HPDE6-E6E7 (cell line): ENCODE results near the gene C1orf226.
"Not testable (repeated sequence)": the region's sequence is repeated elsewhere in the genome, so short reads cannot be mapped to it uniquely, and the experiment has no call there.

ENCODE experiments used
- DNase-seq: peaks from one replicate; pipeline ENCODE4 v3.0.0; 2011; ENCODE audit warnings: missing footprints; ENCODE audit errors: extremely low spot score

The C1orf226 gene, protein sequence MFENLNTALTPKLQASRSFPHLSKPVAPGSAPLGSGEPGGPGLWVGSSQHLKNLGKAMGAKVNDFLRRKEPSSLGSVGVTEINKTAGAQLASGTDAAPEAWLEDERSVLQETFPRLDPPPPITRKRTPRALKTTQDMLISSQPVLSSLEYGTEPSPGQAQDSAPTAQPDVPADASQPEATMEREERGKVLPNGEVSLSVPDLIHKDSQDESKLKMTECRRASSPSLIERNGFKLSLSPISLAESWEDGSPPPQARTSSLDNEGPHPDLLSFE

DNA sequence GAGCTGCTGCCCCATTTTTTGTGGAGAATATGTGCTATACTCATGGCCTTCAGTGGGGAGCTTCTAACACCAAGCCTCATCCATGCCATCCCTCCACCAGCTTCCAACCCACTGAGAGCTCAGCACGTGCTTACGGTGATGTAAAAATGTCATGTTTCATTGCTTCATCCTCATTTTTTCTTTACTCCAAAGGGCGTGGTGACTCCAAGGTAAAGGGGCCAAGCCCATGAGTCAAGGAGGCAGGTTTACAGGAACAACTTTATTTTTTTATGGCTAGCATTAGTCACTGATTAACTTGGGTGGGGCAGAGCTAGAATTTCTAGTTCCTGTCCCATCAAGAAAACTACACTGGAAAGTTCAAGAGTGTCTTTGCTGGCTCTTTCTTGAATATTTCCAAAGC is at the start of gene C1orf226:
Gene C1orf226, plus strand, starts transcription at position 346 of the 400 bp plus-strand sequence. CDS start 174 bp downstream, outside the sequence.
- DNase-seq, result peak; percentile 85

DNA sequence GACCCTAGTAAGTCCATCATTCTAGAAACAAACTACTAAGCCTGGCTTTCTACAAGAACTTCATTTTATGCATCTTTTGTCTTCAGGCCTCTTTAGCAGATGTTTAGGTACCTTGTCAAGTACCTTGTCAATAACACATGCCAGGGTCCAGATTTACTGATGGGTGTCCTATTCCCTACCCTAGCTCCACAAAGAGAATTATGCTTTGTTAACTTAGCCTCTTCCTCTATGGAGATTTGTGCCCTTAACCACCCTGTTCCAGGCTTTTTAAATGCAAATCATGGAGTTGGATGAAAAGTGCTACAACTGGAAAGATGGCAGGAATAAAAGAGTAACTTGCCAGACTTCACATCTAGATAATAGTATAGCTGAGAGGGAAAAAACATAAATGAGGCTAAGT is 47.5 kb upstream of the C1orf226 start:
- no peak for DNase-seq

DNA sequence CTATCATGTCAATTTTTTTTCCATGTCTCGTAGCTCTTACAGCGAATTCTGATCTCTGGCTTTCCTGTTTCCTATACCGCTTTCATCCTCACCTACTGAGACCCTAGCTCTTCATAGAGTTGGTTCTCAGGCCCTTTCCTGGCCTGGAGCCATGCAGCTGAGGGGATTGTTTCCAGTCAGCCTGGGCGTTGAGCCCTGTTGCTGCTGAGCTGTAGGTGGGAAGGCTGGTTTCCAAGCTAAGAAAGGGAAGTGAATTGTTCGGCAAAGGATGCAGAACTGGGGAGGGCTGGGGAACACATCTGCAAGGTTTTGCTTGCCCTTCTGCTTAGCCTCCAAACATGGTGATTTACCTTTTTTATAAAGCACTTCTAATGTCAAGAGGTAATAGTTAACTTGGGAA is 46.4 kb upstream of the C1orf226 start:
- no peak for DNase-seq

DNA sequence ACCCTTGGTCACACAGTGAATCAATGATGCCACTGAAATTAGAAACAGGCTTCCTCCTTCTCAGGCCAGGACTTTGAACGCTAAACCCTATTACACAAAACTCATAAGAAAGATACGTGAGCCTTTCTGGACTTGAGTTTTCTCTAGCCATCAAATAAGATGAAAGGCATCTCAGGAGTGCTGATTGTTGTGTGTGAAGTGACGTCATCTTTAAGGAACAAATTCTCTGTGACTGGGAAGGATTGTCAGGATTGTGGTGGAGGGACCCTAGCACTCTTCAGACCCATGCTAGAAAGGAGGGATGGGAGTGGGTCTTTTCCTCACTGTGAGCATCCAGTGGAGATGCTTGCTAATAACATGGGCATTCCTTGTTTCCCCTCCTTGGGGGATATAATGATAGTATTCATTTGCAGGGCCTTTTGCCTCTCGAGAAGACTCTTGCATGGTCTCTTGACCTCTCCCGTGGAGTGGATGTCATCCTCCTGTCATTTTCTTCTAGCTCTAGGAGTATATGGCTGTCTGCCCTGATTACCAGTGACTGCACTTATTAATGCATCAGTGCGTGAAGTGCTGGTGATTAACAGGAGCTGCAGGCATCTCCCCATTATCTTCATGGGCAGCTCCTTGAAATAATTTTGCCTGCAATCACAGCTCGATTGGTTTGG is 44.8 kb upstream of the C1orf226 start:
- no peak for DNase-seq

DNA sequence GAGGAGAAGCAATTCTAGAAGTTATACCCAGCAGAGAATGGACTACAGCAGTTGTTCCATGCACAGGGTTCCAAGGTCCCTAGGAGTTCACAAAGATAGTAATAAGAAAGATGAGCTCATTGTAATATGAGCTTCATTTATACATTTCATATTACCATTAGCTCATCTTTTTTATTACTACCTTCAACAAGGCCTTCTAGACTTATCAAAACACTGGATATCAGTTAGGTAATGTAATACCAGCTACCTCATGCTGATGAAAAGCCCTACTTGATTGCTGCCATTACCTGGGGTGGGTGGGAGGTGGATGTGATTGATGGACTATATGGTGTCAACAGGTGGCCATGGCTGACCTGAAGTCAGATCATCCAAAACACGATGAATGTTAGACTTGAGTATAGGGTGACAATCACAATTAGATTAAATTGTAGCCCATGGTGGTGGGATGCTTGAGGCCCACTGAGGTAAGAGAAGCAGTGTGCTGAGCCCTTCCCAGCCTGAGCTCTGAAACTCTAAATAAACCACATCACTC is 39.0 kb upstream of the C1orf226 start:
- DNase-seq, result no peak

DNA sequence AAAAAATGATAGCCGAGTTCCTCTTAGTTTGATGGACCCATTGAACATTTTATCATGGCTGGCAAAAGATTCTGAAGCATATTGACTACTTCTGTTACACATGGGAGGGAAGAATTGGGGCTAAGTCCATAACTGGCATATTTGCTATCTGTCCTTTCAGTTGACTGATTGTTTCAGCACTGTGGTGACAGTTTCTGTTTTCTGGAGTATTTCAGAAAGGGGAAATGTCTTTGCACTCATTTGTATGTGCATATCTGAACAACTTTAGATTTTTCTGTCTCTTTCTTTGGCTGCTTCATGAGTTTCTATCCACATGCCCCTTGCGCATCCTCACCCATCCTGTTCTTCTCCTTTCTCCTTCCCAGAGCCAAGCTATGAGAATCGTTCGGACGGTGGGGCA is 38.1 kb upstream of the C1orf226 start:
- DNase-seq, result no peak

DNA sequence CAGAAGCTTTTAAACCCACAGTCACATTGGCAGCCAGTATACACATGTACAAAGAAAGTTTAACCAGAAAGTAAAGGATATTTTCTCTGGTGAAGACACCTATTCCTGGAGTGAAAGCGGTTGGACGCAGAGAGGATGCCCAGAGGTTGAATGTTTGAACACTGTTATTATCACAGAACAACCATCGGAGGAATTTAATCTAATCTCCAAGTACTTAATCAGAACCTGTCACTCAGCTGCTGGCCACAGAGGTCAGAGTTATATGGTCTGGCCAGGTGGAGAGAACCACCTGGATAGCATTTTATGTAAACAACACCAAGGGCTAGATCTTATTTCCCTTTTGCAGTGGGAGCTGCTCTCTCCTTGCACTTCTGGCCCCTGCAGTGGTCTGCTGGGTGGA is 34.2 kb upstream of the C1orf226 start:
- DNase-seq, result no peak

DNA sequence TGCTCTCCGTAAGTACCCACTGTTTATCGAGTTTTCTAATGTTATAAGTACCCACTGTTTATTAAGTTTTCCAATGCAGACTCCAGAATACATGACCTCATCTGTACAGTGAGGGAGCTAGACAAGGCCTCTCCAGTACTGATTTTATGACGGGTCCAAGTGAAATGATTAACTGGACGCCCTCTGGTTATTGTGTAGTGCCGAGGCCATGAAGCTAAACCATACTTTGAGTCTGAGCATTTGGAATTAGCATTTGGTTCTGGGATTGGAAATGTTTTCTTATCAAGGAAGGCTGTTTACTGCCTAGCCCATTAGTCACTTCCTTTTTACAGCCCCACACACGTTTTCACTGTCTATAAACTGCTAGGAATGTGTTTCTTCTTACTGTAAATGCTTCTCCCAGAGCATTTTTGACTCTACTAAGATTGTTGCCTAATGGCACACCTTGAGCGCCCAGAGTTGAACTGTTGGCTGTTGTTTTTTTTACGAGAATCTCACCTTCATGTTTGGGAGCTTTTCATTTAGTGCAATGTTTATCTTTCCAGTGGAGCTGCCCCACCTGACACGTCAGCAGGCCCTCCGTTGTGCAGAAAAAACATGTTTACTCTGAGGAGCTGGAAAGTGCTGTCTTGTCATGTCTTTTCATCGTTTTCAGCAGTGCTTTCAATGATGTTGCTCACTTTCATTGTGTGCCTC is 31.7 kb upstream of the C1orf226 start:
- peak; percentile 58 for DNase-seq

DNA sequence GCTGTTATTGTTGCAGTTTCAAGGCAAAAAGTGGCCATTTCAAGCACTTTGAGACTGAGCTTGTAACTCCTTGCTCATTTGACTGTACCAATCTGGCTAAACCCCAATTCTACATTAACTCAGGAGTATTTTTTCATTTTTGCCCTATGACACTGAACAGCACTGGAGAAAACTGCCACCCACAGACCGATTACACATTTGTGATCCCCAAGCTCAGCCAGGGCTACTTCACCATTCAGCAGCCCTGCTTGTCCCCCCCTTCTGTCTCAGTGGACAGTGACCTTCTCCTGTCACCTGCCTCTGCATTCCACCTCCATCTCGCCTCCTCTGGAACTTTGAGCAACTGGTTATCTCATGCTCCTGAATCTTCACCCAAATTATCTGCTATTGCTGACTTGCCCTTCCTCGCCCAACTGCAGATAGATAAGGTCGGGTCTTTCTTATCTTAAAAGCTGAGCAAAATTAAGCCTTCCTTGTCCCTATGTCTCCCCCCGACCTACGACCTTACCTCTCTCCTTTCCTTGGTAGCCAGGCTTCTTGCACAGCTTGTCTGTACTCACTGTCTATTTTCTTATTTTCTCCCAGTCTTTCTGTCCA is 30.2 kb upstream of the C1orf226 start:
- DNase-seq, result no peak

DNA sequence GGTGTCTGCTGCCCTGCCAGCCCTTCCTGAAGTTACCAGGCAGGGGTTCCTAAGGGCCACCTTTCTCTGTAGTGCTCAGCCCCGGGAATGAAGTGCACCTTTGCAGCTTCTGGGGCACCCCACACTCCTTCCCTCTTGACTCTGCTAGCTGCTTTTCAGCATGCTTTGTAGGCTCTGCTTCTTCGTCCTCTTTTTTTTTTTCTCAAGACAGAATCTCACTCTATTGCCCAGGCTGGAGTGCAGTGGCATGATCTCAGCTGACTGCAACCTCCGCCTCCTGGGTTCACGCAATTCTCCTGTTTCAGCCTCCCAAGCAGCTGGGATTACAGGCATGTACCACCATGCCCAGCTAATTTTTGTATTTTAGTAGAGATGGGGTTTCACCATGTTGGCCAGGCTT is 29.7 kb upstream of the C1orf226 start:
- DNase-seq, result not testable (repeated sequence)

DNA sequence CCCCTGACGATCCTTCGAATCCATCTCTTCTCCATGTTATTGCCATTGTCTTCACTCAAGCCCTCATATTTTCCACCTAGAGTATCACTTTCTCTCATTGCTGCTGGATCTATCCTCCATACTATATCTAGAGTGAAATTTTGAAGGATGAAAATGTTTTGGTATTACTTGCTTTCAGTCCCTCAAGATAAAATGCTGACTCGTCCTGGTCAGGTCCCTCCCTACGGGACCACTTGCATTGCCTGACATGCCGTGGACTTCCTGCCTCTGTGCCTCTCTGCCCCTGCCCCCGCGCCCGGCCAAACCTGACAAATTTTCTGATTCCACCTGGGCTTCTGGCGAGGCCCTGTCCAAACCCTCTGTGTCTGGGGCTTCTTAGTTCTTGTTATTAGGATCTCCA is 28.4 kb upstream of the C1orf226 start:
- DNase-seq, result no peak

DNA sequence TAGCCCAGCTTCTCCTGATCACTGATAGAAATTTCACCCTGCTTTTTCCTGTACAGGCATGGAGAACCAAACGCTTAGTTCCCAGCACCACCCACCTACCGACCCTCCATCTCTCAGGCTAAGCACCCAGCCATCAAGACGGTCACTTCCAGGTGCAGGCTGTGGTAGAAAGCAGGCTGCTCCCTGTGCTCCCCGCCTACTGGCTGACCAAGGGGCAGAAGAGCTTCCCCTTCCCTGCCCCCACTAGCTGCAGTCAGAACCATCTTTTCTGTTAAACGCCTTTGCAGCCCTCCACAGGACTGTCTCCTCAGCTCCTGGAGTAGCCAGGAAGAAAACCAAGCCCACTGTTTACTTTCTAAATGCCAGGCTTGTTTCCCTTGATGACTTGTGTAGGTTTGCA is 27.8 kb upstream of the C1orf226 start:
- DNase-seq, result no peak

DNA sequence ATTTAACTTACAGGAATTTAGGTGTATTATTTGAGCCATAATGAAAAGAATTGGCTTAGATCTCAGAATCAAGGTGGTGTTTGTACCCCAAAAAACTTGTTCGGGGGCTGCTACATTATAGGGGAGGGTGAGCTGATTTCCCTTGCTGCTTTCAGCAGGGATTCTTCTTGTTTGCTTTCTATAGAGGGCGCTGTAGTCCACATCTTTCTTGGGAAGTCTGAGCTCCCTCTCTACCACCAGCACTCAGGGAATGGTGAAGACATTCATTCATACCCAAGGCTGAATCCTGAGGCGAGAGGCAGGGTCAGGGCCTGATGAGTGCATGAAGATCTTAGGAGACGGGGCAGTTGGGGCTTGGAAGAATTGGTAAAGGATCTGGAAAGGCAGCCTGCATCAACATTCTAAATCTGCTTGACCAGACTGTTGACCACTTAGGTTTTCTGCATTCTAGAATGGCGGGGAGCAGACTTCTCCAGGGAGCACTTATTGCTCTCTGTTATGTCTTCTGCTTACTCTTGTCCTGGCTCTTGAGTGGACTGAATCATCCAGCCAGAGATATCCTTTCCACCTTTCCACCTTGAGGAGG is 23.8 kb upstream of the C1orf226 start:
- peak; percentile 32 for DNase-seq

DNA sequence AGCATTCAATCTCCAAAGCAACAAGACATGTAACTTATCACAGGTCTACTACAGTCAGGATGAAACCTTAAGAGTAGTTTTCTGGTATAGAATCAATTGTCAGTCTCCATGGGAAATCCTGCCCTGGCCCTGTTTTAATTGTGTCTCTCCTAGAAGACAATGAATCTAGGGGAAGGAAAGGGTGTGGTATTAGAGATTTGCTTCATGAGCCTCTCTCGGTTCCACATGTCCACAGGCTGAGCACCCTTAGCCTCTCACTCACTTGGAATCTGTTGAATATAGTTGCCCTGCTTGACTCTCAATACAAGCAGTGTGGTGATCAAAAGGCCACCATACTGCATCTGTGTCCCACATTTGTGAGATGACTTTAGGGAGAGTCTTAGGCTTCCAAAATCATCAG is 22.6 kb upstream of the C1orf226 start:
- no peak for DNase-seq

DNA sequence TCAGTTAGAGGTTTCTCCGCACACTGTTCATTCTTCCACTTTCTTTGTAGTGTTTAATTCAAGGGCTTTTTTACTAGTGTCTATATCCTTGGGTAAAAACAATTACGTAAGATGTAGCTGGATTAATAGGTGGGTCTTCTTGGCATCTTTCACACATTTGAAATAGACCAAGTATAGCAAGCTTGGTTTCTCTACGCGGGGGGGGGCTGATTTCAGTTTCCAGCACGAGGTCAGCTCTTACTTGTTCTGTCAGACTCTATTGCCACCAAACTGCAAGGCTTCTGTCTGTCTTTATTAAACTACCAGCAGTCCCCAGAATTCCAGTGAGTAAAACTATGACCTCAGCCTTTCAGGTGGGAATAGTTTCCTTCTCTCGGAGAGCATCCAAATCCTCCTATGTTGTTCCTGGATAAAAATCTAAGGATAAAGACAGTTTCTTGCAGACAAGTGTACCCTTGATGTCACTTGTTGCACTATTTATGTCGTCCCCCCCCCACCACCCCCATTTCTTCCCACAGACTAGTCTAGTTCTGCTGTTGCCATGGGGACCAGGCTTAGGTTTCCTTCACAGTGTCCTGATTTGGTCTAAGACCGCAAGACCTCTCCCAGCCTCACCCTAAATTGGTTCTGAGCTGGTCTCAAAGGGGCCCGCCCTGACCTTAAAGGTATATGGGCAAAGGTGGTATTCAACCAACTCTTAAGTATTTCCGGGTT is 21.8 kb upstream of the C1orf226 start:
- DNase-seq, result no peak

DNA sequence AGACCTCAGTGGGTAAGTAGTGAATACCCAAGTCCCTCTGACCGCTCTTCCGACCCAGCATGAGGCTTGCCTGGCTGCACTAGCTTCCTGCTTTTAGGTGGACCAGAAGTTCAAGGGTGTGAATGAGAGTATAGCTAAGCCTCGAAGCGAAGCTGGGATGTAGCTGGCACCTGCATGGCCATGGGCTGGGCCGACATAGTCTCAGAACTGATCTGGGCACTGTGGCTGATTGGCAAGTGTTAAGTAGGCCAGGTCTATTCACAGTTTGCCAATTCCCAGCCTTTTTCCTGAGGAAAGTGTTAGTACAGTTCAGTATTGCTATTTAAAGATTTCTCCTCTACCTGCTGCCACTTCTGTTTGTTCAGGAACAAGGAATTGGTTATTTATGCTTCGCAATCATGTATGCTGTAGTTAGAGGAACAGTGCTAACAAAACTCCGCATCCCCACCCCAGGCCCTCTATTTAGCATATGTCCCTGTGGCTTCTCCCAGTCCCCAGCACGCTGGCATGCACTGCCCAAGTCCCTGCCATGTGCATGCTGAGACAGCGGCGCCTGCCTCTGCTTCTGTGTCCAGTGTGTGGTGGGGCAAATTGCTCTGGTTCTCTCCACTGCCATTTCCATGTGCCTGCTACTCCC is 21.2 kb upstream of the C1orf226 start:
- no peak for DNase-seq

DNA sequence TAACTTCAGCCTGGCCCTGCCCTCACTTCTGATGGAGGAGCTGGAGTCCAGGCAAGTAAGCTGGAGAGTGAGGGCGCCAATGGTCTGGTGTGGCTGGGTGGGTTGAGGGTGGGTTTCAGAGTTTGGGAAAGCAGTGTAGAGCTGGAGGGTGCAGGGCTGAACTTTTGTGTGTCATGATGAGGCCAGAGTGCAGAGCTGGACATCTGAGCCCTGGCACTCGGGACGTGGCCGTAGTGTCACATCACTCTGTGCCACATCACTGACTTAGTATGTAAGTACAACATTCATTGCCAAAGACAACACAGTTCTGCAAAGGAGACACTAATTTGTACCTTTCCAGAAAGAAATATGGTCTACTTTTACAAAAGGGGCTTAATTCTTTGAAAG is 20.7 kb upstream of the C1orf226 start:
- no peak for DNase-seq

DNA sequence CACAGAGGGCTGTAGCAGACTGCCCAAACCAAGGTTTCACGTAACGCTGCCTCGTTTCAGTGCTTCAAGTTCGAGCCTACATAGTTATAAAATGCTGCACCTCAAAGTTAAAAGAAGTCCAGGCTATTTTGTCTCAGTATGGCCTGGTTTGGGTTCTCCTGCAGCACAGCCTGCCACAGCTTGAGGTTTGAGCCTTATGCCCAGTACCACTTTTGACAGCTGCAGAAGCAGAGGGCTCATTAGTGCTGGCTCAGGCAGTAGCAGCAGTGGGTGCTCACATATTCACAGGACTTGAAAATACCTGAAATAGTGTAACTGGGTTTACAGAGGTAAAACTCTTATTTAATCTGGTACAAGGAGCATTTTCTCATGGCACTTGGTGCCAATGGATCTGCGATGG is 20.2 kb upstream of the C1orf226 start:
- no peak for DNase-seq

DNA sequence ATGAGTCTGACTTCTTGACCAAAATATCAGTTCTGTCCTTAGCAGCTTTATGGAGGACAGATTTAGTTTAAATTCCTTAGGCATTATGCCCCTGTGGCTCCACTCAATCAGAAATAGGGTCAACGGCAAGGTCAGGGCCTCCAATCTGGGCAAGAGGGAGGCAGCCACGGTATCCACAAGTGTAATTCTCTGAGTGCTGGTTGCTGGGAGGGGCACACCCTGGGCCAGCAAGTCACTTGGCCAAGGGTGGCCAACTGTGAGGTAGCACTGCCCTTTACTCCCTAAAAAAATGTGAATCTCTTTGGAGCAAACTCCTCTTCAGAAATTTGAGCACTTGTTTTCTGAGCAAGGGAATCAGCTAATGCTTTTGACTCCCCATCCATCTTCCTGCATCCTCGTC is 17.7 kb upstream of the C1orf226 start:
- no peak for DNase-seq

DNA sequence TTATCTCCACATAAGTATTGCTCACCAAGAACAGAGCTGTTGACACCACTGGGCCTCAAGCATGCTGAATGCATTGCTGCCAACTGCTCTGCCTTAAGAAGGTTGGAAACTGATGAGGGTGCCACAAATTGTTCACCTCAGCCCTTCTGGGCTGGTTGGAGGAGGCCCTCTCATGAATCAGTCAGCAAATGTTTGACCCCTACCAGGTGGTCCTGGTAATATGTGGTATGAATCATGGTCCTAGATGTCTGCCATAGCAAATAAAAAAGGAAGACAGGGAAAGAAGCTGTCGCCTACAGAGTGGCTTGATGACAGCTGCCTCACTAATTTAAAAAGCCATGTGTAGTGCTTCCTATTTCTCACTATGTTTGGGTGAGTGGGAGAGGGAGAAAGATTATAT is 17.0 kb upstream of the C1orf226 start:
- no peak for DNase-seq
